HG02798 (cell line): Measurements from ENCODE around the gene CAMK4.
"Not testable (repeated sequence)": the region's sequence is repeated elsewhere in the genome, so short reads cannot be mapped to it uniquely, and the experiment has no call there.

Experiments
- ATAC-seq: cut with Tn5 transposase; IDR thresholded peaks from one replicate; pipeline ENCODE4 v1.9.1; 2021; ENCODE audit warnings: mild to moderate bottlenecking; ENCODE audit not compliant: unreplicated experiment, poor library complexity

The CAMK4 gene

GRCh38 chr5:111408817-111409216 is 184.6 kb downstream of the CAMK4 start:
- no peak for ATAC-seq

GRCh38 chr5:111409266-111409665 is 185.1 kb downstream of the CAMK4 start:
- not testable (repeated sequence) for ATAC-seq

- not testable (repeated sequence) for ATAC-seq
Measured at GRCh38 chr5:111410067-111410466, 185.9 kb downstream of the CAMK4 start.

GRCh38 chr5:111411301-111411700 is 187.1 kb downstream of the CAMK4 start:
- ATAC-seq: no peak

- no peak for ATAC-seq
Measured at GRCh38 chr5:111412593-111412992, 188.4 kb downstream of the CAMK4 start.

- ATAC-seq: no peak
Measured at GRCh38 chr5:111415053-111415452, 190.9 kb downstream of the CAMK4 start.

- ATAC-seq: peak; percentile 93
Measured at GRCh38 chr5:111422245-111422644, 198.1 kb downstream of the CAMK4 start.

- no peak for ATAC-seq
Measured at GRCh38 chr5:111422747-111423720, 198.8 kb downstream of the CAMK4 start.

GRCh38 chr5:111425205-111425604 is 201.0 kb downstream of the CAMK4 start:
- no peak for ATAC-seq

GRCh38 chr5:111427762-111428161 is 203.6 kb downstream of the CAMK4 start:
- no peak for ATAC-seq

GRCh38 chr5:111432883-111433536 is 208.8 kb downstream of the CAMK4 start:
- no peak for ATAC-seq

- ATAC-seq: no peak
Measured at GRCh38 chr5:111434800-111435199, 210.6 kb downstream of the CAMK4 start.

- ATAC-seq: no peak
Measured at GRCh38 chr5:111439473-111440075, 215.4 kb downstream of the CAMK4 start.

- no peak for ATAC-seq
Measured at GRCh38 chr5:111447099-111447498, 222.9 kb downstream of the CAMK4 start.

GRCh38 chr5:111447822-111448221 is 223.6 kb downstream of the CAMK4 start:
- ATAC-seq: no peak

- ATAC-seq: no peak
Measured at GRCh38 chr5:111453295-111453694, 229.1 kb downstream of the CAMK4 start.

- no peak for ATAC-seq
Measured at GRCh38 chr5:111453747-111454146, 229.6 kb downstream of the CAMK4 start.

GRCh38 chr5:111454198-111454622 is 230.0 kb downstream of the CAMK4 start:
- ATAC-seq: no peak

GRCh38 chr5:111454776-111455175 is 230.6 kb downstream of the CAMK4 start:
- ATAC-seq: no peak

GRCh38 chr5:111461255-111461671 is 237.1 kb downstream of the CAMK4 start:
- no peak for ATAC-seq

GRCh38 chr5:111461934-111462333 is 237.8 kb downstream of the CAMK4 start:
- ATAC-seq: no peak
